GM18507 (cell line): ENCODE data around the gene MAPK8.
A peak's percentile ranks its signal among the peaks of the same experiment; 100 is the strongest.

Source experiments
- DNase-seq: peaks from one replicate; pipeline ENCODE4 v3.0.0; 2011; ENCODE audit warnings: low read depth; ENCODE audit not compliant: insufficient read length; ENCODE audit errors: extremely low spot score
- FAIRE-seq: peaks from 2 replicates; lab custom pipeline; 2011; peaks lifted over from hg19 to GRCh38; lab: Jason Lieb, UNC

The MAPK8 gene

GRCh38 chr10:48289501-48290238 is 16.8 kb upstream of the MAPK8 start:
- DNase-seq (no peak), FAIRE-seq (peak; percentile 82)

- DNase-seq (no peak), FAIRE-seq (no peak)
Measured at GRCh38 chr10:48290286-48290685, 16.2 kb upstream of the MAPK8 start.

- no peak for DNase-seq
- no peak for FAIRE-seq
Measured at GRCh38 chr10:48291190-48291589, 15.3 kb upstream of the MAPK8 start.

- FAIRE-seq, result no peak
- no peak for DNase-seq
Measured at GRCh38 chr10:48292616-48293015, 13.9 kb upstream of the MAPK8 start.

- FAIRE-seq (no peak), DNase-seq (no peak)
Measured at GRCh38 chr10:48294431-48294830, 12.0 kb upstream of the MAPK8 start.

- no peak for FAIRE-seq
- DNase-seq, result no peak
Measured at GRCh38 chr10:48296576-48297098, 9.8 kb upstream of the MAPK8 start.

- DNase-seq (no peak), FAIRE-seq (no peak)
Measured at GRCh38 chr10:48299066-48299465, 7.4 kb upstream of the MAPK8 start.

GRCh38 chr10:48299692-48300091 is 6.8 kb upstream of the MAPK8 start:
- DNase-seq (no peak), FAIRE-seq (no peak)

GRCh38 chr10:48300556-48300955 is 5.9 kb upstream of the MAPK8 start:
- DNase-seq, result no peak

GRCh38 chr10:48302515-48303476 is 3.7 kb upstream of the MAPK8 start:
- DNase-seq, result no peak
- peak; percentile 66 for FAIRE-seq

More at GRCh38 chr10:48300556-48300955, 5.9 kb upstream of the MAPK8 start:
- no peak for FAIRE-seq

- FAIRE-seq (no peak), DNase-seq (no peak)
Measured at GRCh38 chr10:48305905-48306264, 592 bp upstream of the MAPK8 start.

GRCh38 chr10:48306870-48307710 is 613 bp downstream of the MAPK8 start:
- DNase-seq, result no peak
- FAIRE-seq, result no peak

- FAIRE-seq, result no peak
Measured at GRCh38 chr10:48307711-48308018, 1.2 kb downstream of the MAPK8 start.

GRCh38 chr10:48309711-48310226 is 3.3 kb downstream of the MAPK8 start:
- no peak for DNase-seq
- peak; percentile 71 for FAIRE-seq

More at GRCh38 chr10:48307711-48308018, 1.2 kb downstream of the MAPK8 start:
- DNase-seq, result no peak

- FAIRE-seq (no peak), DNase-seq (no peak)
Measured at GRCh38 chr10:48314107-48314506, 7.6 kb downstream of the MAPK8 start.

GRCh38 chr10:48316236-48316635 is 9.8 kb downstream of the MAPK8 start:
- no peak for DNase-seq
- no peak for FAIRE-seq

GRCh38 chr10:48317321-48317990 is 11.0 kb downstream of the MAPK8 start:
- FAIRE-seq (no peak), DNase-seq (no peak)

GRCh38 chr10:48322017-48322416 is 15.5 kb downstream of the MAPK8 start:
- FAIRE-seq (no peak), DNase-seq (no peak)

- no peak for FAIRE-seq
- DNase-seq, result no peak
Measured at GRCh38 chr10:48324580-48324979, 18.1 kb downstream of the MAPK8 start.
